A549 (cell line): ENCODE results near the gene SLC16A9. TPM values are rescaled to one million over a fixed set of nuclear protein-coding genes. Genes with fewer than 3 reads are reported as not detected.

Source experiments
- ATAC-seq, 2 experiments: fragments of 200-7000 bp in 1 of 2; fragments of >200 bp in 1 of 2; cut with Nextera tagmentation in 1 of 2; cut with Tn5 transposase in 1 of 2; 3 replicates each; pipeline versions ENCODE4 v1.8.0 to v1.9.1; 2018 to 2020; ENCODE audit warnings: mild to moderate bottlenecking in 1 of 2, moderate library complexity in 1 of 2
- CTCF ChIA-PET: fragments of 300-600 bp; sonication (Branson Sonifier 250); formaldehyde crosslinking; extraction: SDS; loops from one replicate; lab custom pipeline; 2021; ENCODE audit warnings: antibody characterized with exemption, inconsistent platforms; lab: Yijun Ruan, JAX
- POLR2A ChIA-PET: fragments of 350-600 bp; formaldehyde crosslinking; extraction: SDS; loops from one replicate; lab custom pipeline; 2021; ENCODE audit warnings: antibody characterized with exemption, inconsistent platforms; lab: Yijun Ruan, JAX
- DNase-seq, 2 experiments: peaks; one replicate each; pipeline versions ENCODE4 v3.0.0 to v3.0.0-alpha.2; 2011 to 2016; ENCODE audit warnings: low read depth in 1 of 2, low spot score in 1 of 2
- FAIRE-seq: peaks from 2 replicates; lab custom pipeline; 2011; peaks lifted over from hg19 to GRCh38; lab: Jason Lieb, UNC
- H3K27ac ChIP-seq, 2 experiments: fragments of >200 bp; sonication (Bioruptor Twin); formaldehyde crosslinking; 3 replicates each; pipeline ENCODE4 v1.5.1; 2016 to 2017
- H3K4me1 ChIP-seq: fragments of >200 bp; sonication (Bioruptor Twin); formaldehyde crosslinking; 3 replicates; pipeline ENCODE4 v1.6.1; 2016
- H3K4me2 ChIP-seq: fragments of >200 bp; sonication (Bioruptor Twin); formaldehyde crosslinking; 3 replicates; pipeline ENCODE4 v1.6.1; 2016
- H3K4me3 ChIP-seq: fragments of >200 bp; sonication (Bioruptor Twin); formaldehyde crosslinking; 3 replicates; pipeline ENCODE4 v1.5.1; 2016
- H3K9me3 ChIP-seq: fragments of >200 bp; sonication (Bioruptor Twin); formaldehyde crosslinking; 3 replicates; pipeline ENCODE4 v1.6.1; 2016
- CHD2 ChIP-seq: fragments of 150-350 bp; IDR thresholded peaks from 2 replicates; pipeline ENCODE4 v1.6.1; 2014; ENCODE audit warnings: low read length; ENCODE audit not compliant: partially characterized antibody
- CTCF ChIP-seq: fragments of >200 bp; sonication (Bioruptor Twin); formaldehyde crosslinking; IDR thresholded peaks from 3 replicates; pipeline ENCODE4 v1.5.1; 2016
- EP300 ChIP-seq, 2 experiments: fragments of >200 bp; sonication (Bioruptor Twin); formaldehyde crosslinking; IDR thresholded peaks; 2 replicates in 1 of 2; 3 replicates in 1 of 2; pipeline ENCODE4 v1.6.1; 2016 to 2017
- ESRRA ChIP-seq: fragments of 150-350 bp; IDR thresholded peaks from 2 replicates; pipeline ENCODE4 v1.6.1; 2014; ENCODE audit warnings: mild to moderate bottlenecking, low read length, borderline replicate concordance
- FOSB ChIP-seq: fragments of 250-450 bp; sonication (Bioruptor Pico); IDR thresholded peaks from 2 replicates; pipeline ENCODE4 v1.5.0; 2020; ENCODE audit warnings: mild to moderate bottlenecking, moderate library complexity
- GATA3 ChIP-seq: IDR thresholded peaks from 2 replicates; pipeline ENCODE4 v1.6.1; 2012; ENCODE audit warnings: borderline replicate concordance
- HDAC2 ChIP-seq: fragments of 200-600 bp; sonication (generic); IDR thresholded peaks from 2 replicates; pipeline ENCODE4 v1.6.1; 2016
- HMGXB4 ChIP-seq: fragments of 250-450 bp; sonication (Bioruptor Pico); IDR thresholded peaks from 2 replicates; pipeline ENCODE4 v1.5.0; 2021; ENCODE audit warnings: mild to moderate bottlenecking, moderate library complexity, borderline replicate concordance
- HOXB5 ChIP-seq: fragments of 250-450 bp; sonication (Bioruptor Pico); IDR thresholded peaks from 2 replicates; pipeline ENCODE4 v1.5.0; 2020; ENCODE audit warnings: mild to moderate bottlenecking, moderate library complexity
- KDM5A ChIP-seq: fragments of 200-600 bp; sonication (generic); IDR thresholded peaks from 2 replicates; pipeline ENCODE4 v1.6.1; 2016; ENCODE audit warnings: antibody characterized with exemption, mild to moderate bottlenecking
- MAX ChIP-seq: IDR thresholded peaks from 2 replicates; pipeline ENCODE4 v1.6.1; 2012
- MYC ChIP-seq: IDR thresholded peaks from 2 replicates; pipeline ENCODE4 v1.6.1; 2012; ENCODE audit warnings: mild to moderate bottlenecking, inconsistent platforms, low read length, improper control_type of control experiment, borderline replicate concordance
- NFE2L2 ChIP-seq: fragments of 150-350 bp; conservative IDR thresholded peaks from 2 replicates; pipeline ENCODE4 v1.6.1; 2014; ENCODE audit warnings: low read length
- PBX3 ChIP-seq: IDR thresholded peaks from 2 replicates; pipeline ENCODE4 v1.6.1; 2012
- PHF8 ChIP-seq: fragments of 200-600 bp; sonication (generic); IDR thresholded peaks from 2 replicates; pipeline ENCODE4 v1.6.1; 2016; ENCODE audit warnings: low read depth, mild to moderate bottlenecking, antibody characterized with exemption, moderate library complexity, borderline replicate concordance
- POLR2A ChIP-seq: IDR thresholded peaks from 2 replicates; pipeline ENCODE4 v1.6.1; 2012; ENCODE audit warnings: mild to moderate bottlenecking, low read length
- RAD21 ChIP-seq, 2 experiments: fragments of >200 bp in 1 of 2; sonication (Bioruptor Twin) in 1 of 2; formaldehyde crosslinking in 1 of 2; IDR thresholded peaks in 1 of 2; conservative IDR thresholded peaks in 1 of 2; 2 replicates in 1 of 2; 3 replicates in 1 of 2; pipeline ENCODE4 v1.6.1; 2012 to 2018; ENCODE audit warnings: inconsistent platforms in 1 of 2
- RARB ChIP-seq: fragments of 250-450 bp; sonication (Bioruptor Pico); IDR thresholded peaks from 2 replicates; pipeline ENCODE4 v1.8.0; 2021; ENCODE audit warnings: mild to moderate bottlenecking, moderate library complexity
- RCOR1 ChIP-seq: fragments of 150-350 bp; IDR thresholded peaks from 2 replicates; pipeline ENCODE4 v1.6.1; 2014; ENCODE audit warnings: antibody characterized with exemption, low read length, low read depth
- RFX5 ChIP-seq: fragments of 450-650 bp; IDR thresholded peaks from 2 replicates; pipeline ENCODE4 v1.7.1; 2014; ENCODE audit warnings: antibody characterized with exemption, mild to moderate bottlenecking, moderate library complexity
- SMC3 ChIP-seq: fragments of >200 bp; sonication (Bioruptor Twin); formaldehyde crosslinking; IDR thresholded peaks from 3 replicates; pipeline ENCODE4 v1.6.1; 2018; ENCODE audit warnings: inconsistent platforms
- SREBF2 ChIP-seq: fragments of 450-650 bp; IDR thresholded peaks from 2 replicates; pipeline ENCODE4 v1.6.1; 2014; ENCODE audit warnings: mild to moderate bottlenecking, moderate library complexity
- TFCP2L1 ChIP-seq: fragments of 250-450 bp; sonication (Bioruptor Pico); IDR thresholded peaks from 2 replicates; pipeline ENCODE4 v1.5.0; 2021; ENCODE audit warnings: mild to moderate bottlenecking
- USF2 ChIP-seq: fragments of 450-650 bp; IDR thresholded peaks from 2 replicates; pipeline ENCODE4 v1.6.1; 2014; ENCODE audit warnings: antibody characterized with exemption
- WGBS: methylation state at CpG from one replicate; pipeline ENCODE4 v1.1.6; 2017; ENCODE audit errors: missing lambda C conversion rate; 5-methylcytosine and 5-hydroxymethylcytosine counted together
- polyA plus RNA-seq, 4 experiments: library from polyadenylated mRNA; depleted of rRNA in 3 of 4; stranded (reverse); fragments of >200 nt; fragmentation: RNase III in 1 of 4; extraction: RNeasy Plus Mini Kit Qiagen cat#74134 plus additional on column Dnase treatment in 1 of 4; gene quantifications; 2 replicates in 3 of 4; 3 replicates in 1 of 4; pipeline ENCODE4 v1.2.3, GENCODE V29; 2011 to 2017

SLC16A9 gene
- polyA plus RNA-seq, 2 of the 4 experiments (the other 2 are of a cell fraction) = 0.04 to 0.49 TPM

GRCh38 chr10:59626523-59626869 lies 83.2 kb downstream of the SLC16A9 start:
- TF ChIP-seq HDAC2 (no peak), CHD2 (no peak), HOXB5 (CRISPR knock-in tag) (no peak), NFE2L2 (no peak), HMGXB4 (no peak), RARB (CRISPR knock-in tag) (no peak), MYC (no peak), MAX (no peak), EP300 (IDR thresholded peaks at IDR 0.05) (no peak), GATA3 (no peak), KDM5A (no peak), TFCP2L1 (CRISPR knock-in tag) (no peak), CTCF (no peak), ESRRA (no peak), POLR2A (no peak), FOSB (CRISPR knock-in tag) (no peak), USF2 (no peak), SREBF2 (no peak)
- POLR2A ChIA-PET = no interaction called here
- Histone ChIP-seq H3K9me3 (no peaks in the 10 kb centered on the region), H3K4me2 (no peak overlapping the region), H3K4me3 (no peak overlapping the region), H3K27ac (no peak overlapping the region), H3K4me1 (no peaks in the 10 kb centered on the region)
- 42% methylated on average over 3 of the region's 3 CpGs for WGBS
- no peak for DNase-seq
- ATAC-seq = no peak
- no peak for FAIRE-seq
- CTCF ChIA-PET = interaction anchor here (0.6 to 4.4 kb wide), 52 partner anchors 8 to 1020 kb away, joined by 3 to 30 read pairs (median 4); partner anchors contain the start of gene CCDC6

- Histone ChIP-seq H3K9me3 (no peaks in the 10 kb centered on the region), H3K27ac (no peak overlapping the region), H3K4me1 (no peaks in the 10 kb centered on the region), H3K4me3 (no peak overlapping the region), H3K4me2 (no peak overlapping the region)
- ChIA-PET POLR2A (no interaction called here), CTCF (interaction anchor here (0.6 to 4.4 kb wide), 58 partner anchors 9 to 1020 kb away, joined by 3 to 30 read pairs (median 4); partner anchors contain the start of gene CCDC6)
- FAIRE-seq (peak; percentile 56), DNase-seq (peak; percentile 59 to 73), ATAC-seq (peak; percentile 91 to 94; a peak in 5 of 6 replicates)
- TF ChIP-seq PBX3 (no peak), SMC3 (peak; percentile 89), PHF8 (no peak), MYC (no peak), RAD21 (conservative IDR thresholded peaks at IDR 0.05 in 1 of 2, IDR thresholded peaks at IDR 0.05 in 1 of 2) (peak; percentile 95 to 96), MAX (no peak), RFX5 (no peak), CTCF (peak; percentile 91), RCOR1 (no peak)
- WGBS = 26% methylated on average over 8 of the region's 8 CpGs
Observed at GRCh38 chr10:59625721-59626522, 83.7 kb downstream of the SLC16A9 start.
